Prostate gland (tissue), 2 donors: ENCODE measurements around the gene ADARB1. TPM values are rescaled to one million over a fixed set of nuclear protein-coding genes. Genes with fewer than 3 reads are reported as not detected.
A peak's percentile ranks its signal among the peaks of the same experiment; 100 is the strongest.

Experiments used
- DNase-seq: peaks from one replicate; pipeline ENCODE4 v3.0.0-alpha.2; 2019; ENCODE audit warnings: low spot score
- H3K27ac ChIP-seq, 2 donors: fragments of 200-600 bp; sonication (generic); 2 replicates each; pipeline ENCODE4 v1.5.1; 2017 to 2019
- H3K27me3 ChIP-seq: fragments of 200-600 bp; sonication (generic); replicated peaks from 2 replicates; pipeline ENCODE4 v1.5.1; 2019; ENCODE audit not compliant: insufficient read depth
- H3K36me3 ChIP-seq, 2 donors: fragments of 200-600 bp; sonication (generic); 1 replicate in 1 of 2; 2 replicates in 1 of 2; pipeline versions ENCODE4 v1.5.1 to v1.8.1; 2017 to 2019
- H3K4me1 ChIP-seq: fragments of 200-600 bp; sonication (generic); replicated peaks from 2 replicates; pipeline ENCODE4 v1.5.1; 2019
- H3K4me3 ChIP-seq, 2 donors: fragments of 200-600 bp; sonication (generic); 2 replicates each; pipeline ENCODE4 v1.5.1; 2017 to 2019
- H3K9me3 ChIP-seq: fragments of 200-600 bp; sonication (generic); 2 replicates; pipeline ENCODE4 v1.5.1; 2017
- POLR2A ChIP-seq: fragments of 450-650 bp; IDR thresholded peaks from one replicate; pipeline ENCODE4 v1.6.1; 2016; ENCODE audit warnings: antibody characterized with exemption, mild to moderate bottlenecking
- POLR2AphosphoS5 ChIP-seq: sonication (generic); formaldehyde crosslinking; IDR thresholded peaks from one replicate; pipeline ENCODE4 v1.6.1; 2017; ENCODE audit warnings: antibody characterized with exemption
- WGBS: methylation state at CpG from one replicate; pipeline ENCODE4 v1.1.5; 2018; 5-methylcytosine and 5-hydroxymethylcytosine counted together
- intact Hi-C: fragments of 100-400 bp; cut with DNase I; formaldehyde crosslinking; loops from one replicate; pipeline ENCODE4 v1.14.2; 2022
- total RNA-seq, 2 donors: library from RNA; depleted of rRNA; stranded (reverse); fragments of >200 nt; gene quantifications; one replicate each; pipeline ENCODE4 v1.1.0, GENCODE V29; 2016
- TF ChIP-seq, protein P1 (sequence below), 4 experiments: fragments of 200-600 bp in 2 of 4; fragments of 450-650 bp in 2 of 4; sonication (generic) in 2 of 4; IDR thresholded peaks; 1 replicate in 3 of 4; 2 replicates in 1 of 4; pipeline ENCODE4 v1.5.1; 2016 to 2019; ENCODE audit warnings: antibody characterized with exemption in 4 of 4, mild to moderate bottlenecking in 2 of 4, moderate library complexity in 2 of 4

ADARB1 gene
- total RNA-seq, 2 donors from 2014 or later: 21.0 to 30.9 TPM

DNA sequence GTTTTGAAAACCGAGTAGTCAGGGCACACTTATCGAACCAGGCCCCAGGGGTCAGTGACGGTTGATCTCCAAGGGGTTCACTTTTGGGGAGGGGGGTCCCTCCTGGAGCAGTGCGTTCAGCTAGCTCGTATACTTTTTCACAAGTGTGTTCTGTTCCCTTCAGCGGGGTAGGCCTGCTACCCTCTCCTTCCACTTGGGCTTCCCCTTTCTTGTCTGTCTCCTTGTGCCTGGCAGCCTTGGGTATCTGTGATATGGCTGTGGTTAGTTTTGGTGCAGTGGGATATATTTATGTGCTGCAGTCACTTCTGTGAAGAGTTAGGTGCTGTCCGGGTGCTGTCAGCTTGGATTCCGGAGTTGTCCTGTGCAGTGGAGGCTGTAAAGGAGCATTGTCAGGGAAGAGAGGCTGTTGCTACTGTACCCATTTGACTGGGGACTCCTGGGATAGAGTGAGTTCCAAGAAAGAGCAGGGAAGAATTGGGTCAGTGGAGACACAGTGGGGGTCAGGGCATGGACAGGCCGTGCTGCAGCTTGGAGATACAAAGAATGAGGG lies 29.7 kb downstream of the ADARB1 start:
- no peaks in the 10 kb centered on the region for H3K9me3 ChIP-seq
- intact Hi-C loops: no loop called here
- H3K4me3 ChIP-seq: no peak overlapping the region
- H3K36me3 ChIP-seq: no peaks in the 10 kb centered on the region
- H3K27me3 ChIP-seq: no peaks in the 10 kb centered on the region
- H3K27ac ChIP-seq: peak overlapping the region; percentile 24 to 63
- TF ChIP-seq POLR2A: no peak
- TF ChIP-seq, protein P1, sequence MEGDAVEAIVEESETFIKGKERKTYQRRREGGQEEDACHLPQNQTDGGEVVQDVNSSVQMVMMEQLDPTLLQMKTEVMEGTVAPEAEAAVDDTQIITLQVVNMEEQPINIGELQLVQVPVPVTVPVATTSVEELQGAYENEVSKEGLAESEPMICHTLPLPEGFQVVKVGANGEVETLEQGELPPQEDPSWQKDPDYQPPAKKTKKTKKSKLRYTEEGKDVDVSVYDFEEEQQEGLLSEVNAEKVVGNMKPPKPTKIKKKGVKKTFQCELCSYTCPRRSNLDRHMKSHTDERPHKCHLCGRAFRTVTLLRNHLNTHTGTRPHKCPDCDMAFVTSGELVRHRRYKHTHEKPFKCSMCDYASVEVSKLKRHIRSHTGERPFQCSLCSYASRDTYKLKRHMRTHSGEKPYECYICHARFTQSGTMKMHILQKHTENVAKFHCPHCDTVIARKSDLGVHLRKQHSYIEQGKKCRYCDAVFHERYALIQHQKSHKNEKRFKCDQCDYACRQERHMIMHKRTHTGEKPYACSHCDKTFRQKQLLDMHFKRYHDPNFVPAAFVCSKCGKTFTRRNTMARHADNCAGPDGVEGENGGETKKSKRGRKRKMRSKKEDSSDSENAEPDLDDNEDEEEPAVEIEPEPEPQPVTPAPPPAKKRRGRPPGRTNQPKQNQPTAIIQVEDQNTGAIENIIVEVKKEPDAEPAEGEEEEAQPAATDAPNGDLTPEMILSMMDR (IDR thresholded peaks at IDR 0.05): no peak
- no peak for TF ChIP-seq POLR2AphosphoS5
- WGBS: 79% methylated on average over 9 of the region's 9 CpGs
- H3K4me1 ChIP-seq: peaks cover 28% of the 10 kb centered on the region
- no peak for DNase-seq

DNA sequence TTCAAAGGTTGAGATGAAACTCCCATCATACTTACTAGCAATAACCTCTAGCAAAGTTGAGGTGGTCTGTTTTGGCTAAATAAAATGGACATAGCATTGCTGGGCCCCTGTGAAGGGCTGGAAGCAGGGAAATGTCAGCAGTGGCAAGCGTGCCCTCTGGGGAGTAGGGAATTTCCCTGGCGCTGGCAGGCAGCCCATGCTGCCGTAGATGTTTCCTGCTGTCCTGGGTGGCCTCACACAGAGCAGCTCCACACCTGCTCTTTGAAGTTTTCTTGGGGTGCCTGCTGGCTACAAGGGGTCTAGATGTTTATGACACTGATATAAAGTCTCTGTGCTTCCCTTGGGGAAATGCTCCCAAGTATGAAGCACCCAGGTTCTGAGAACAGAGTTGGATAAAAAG lies 30.2 kb downstream of the ADARB1 start:
- TF ChIP-seq, protein P1 (IDR thresholded peaks at IDR 0.05): no peak
- TF ChIP-seq POLR2AphosphoS5 (peak; percentile 33), POLR2A (no peak)
- no peaks in the 10 kb centered on the region for H3K36me3 ChIP-seq
- peak overlapping the region; percentile 24 to 63 for H3K27ac ChIP-seq
- intact Hi-C loops: no loop called here
- H3K4me1 ChIP-seq: peaks cover 28% of the 10 kb centered on the region
- no peak overlapping the region for H3K4me3 ChIP-seq
- WGBS: 22% methylated on average over 3 of the region's 3 CpGs
- no peaks in the 10 kb centered on the region for H3K27me3 ChIP-seq
- peak; percentile 61 for DNase-seq
- no peaks in the 10 kb centered on the region for H3K9me3 ChIP-seq

- Histone ChIP-seq H3K27me3 (no peaks in the 10 kb centered on the region), H3K4me3 (no peak overlapping the region), H3K27ac (peak overlapping the region; percentile 49 to 63), H3K4me1 (peaks cover 28% of the 10 kb centered on the region), H3K9me3 (no peaks in the 10 kb centered on the region), H3K36me3 (no peaks in the 10 kb centered on the region)
- TF ChIP-seq POLR2A (no peak), POLR2AphosphoS5 (peak; percentile 64)
- TF ChIP-seq, protein P1 (IDR thresholded peaks at IDR 0.05): no peak
- no peak for DNase-seq
- 10% methylated on average over 7 of the region's 7 CpGs for WGBS
- intact Hi-C loops: no loop called here
These were observed 31.6 kb downstream of the ADARB1 start for GRCh38 chr21:45105906-45106485.

- H3K4me1 ChIP-seq: peaks cover 21% of the 10 kb centered on the region
- WGBS: 95% methylated on average over 6 of the region's 6 CpGs
These were observed 33.8 kb downstream of the ADARB1 start for GRCh38 chr21:45108034-45108790.

More at GRCh38 chr21:45108034-45108790, 33.8 kb downstream of the ADARB1 start:
- Histone ChIP-seq H3K36me3 (no peaks in the 10 kb centered on the region), H3K27ac (no peak overlapping the region), H3K4me3 (no peak overlapping the region), H3K27me3 (no peaks in the 10 kb centered on the region), H3K9me3 (no peaks in the 10 kb centered on the region)
- TF ChIP-seq POLR2AphosphoS5: no peak
- no peak for TF ChIP-seq POLR2A
- TF ChIP-seq, protein P1 (IDR thresholded peaks at IDR 0.05): no peak
- intact Hi-C loops: no loop called here
- DNase-seq: no peak
